Esophagus muscularis mucosa (tissue), 4 donors: ENCODE measurements around the gene RTEL1. TPM values are rescaled to one million over a fixed set of nuclear protein-coding genes. Genes with fewer than 3 reads are reported as not detected.
A peak's percentile ranks its signal among the peaks of the same experiment; 100 is the strongest.

ENCODE experiments used
- DNase-seq: peaks from one replicate; pipeline ENCODE4 v3.0.0-alpha.2; 2017; ENCODE audit errors: extremely low spot score
- H3K27ac ChIP-seq, 4 donors: fragments of 200-600 bp; sonication (generic); replicated peaks in 1 of 4; 1 replicate in 3 of 4; 2 replicates in 1 of 4; pipeline ENCODE4 v1.5.1; 2016 to 2019; ENCODE audit warnings: mild to moderate bottlenecking in 1 of 4
- H3K27me3 ChIP-seq, 4 donors: fragments of 200-600 bp; sonication (generic); one replicate each; pipeline versions ENCODE4 v1.5.1 to v1.6.0; 2016 to 2019
- H3K36me3 ChIP-seq, 4 donors: fragments of 200-600 bp; sonication (generic); one replicate each; pipeline ENCODE4 v1.5.1; 2016 to 2019
- H3K4me1 ChIP-seq, 4 donors: fragments of 200-600 bp; sonication (generic); one replicate each; pipeline ENCODE4 v1.5.1; 2016 to 2019
- H3K4me3 ChIP-seq, 4 donors: fragments of 200-600 bp; sonication (generic); 1 replicate in 2 of 4; 2 replicates in 2 of 4; pipeline ENCODE4 v1.5.1; 2016 to 2019; ENCODE audit warnings: mild to moderate bottlenecking in 4 of 4, moderate library complexity in 1 of 4
- H3K9me3 ChIP-seq, 4 donors: fragments of 200-600 bp; sonication (generic); 1 replicate in 3 of 4; 2 replicates in 1 of 4; pipeline ENCODE4 v1.5.1; 2016 to 2019
- CTCF ChIP-seq, 3 experiments: fragments of 200-600 bp in 2 of 3; fragments of 450-650 bp in 1 of 3; sonication (generic) in 2 of 3; IDR thresholded peaks; one replicate each; pipeline ENCODE4 v1.5.1; 2017 to 2019; ENCODE audit warnings: antibody characterized with exemption in 3 of 3, mild to moderate bottlenecking in 2 of 3, moderate library complexity in 1 of 3
- EP300 ChIP-seq: sonication (generic); formaldehyde crosslinking; IDR thresholded peaks from one replicate; pipeline ENCODE4 v1.6.1; 2017; ENCODE audit warnings: antibody characterized with exemption
- POLR2A ChIP-seq: fragments of 450-650 bp; IDR thresholded peaks from one replicate; pipeline ENCODE4 v1.6.1; 2017; ENCODE audit warnings: antibody characterized with exemption, moderate library complexity, mild to moderate bottlenecking, low read depth
- POLR2AphosphoS5 ChIP-seq, 2 donors: sonication (generic); formaldehyde crosslinking; IDR thresholded peaks; one replicate each; pipeline ENCODE4 v1.6.1; 2017; ENCODE audit warnings: antibody characterized with exemption in 2 of 2
- WGBS: methylation state at CpG from one replicate; pipeline ENCODE4 v1.1.5; 2018; 5-methylcytosine and 5-hydroxymethylcytosine counted together
- intact Hi-C: fragments of 100-400 bp; cut with DNase I; formaldehyde crosslinking; loops from one replicate; pipeline ENCODE4 v1.15.1; 2023
- total RNA-seq, 4 donors: library from RNA; depleted of rRNA; stranded (reverse); fragments of >200 nt; gene quantifications; one replicate each; pipeline versions ENCODE4 v1.1.0 to v1.2.1, GENCODE V29; 2016

RTEL1 gene
- total RNA-seq, 4 donors from 2014 or later: 8.4 to 13.4 (median 9.6) TPM

GRCh38 chr20:63703471-63703975 is 45.4 kb downstream of the RTEL1 start:
- intact Hi-C loops: no loop called here
- no peak for TF ChIP-seq POLR2A
- TF ChIP-seq CTCF (IDR thresholded peaks at IDR 0.05): no peak
- TF ChIP-seq EP300: no peak
- TF ChIP-seq POLR2AphosphoS5 (IDR thresholded peaks at IDR 0.05): no peak
- Histone ChIP-seq H3K9me3 (no peaks in the 10 kb centered on the region), H3K4me3 (no peak overlapping the region), H3K27me3 (no peaks in the 10 kb centered on the region), H3K4me1 (peaks cover 30 to 55% (median 36%) of the 10 kb centered on the region in 4 donors), H3K27ac (no peak overlapping the region), H3K36me3 (peaks cover 19 to 61% (median 56%) of the 10 kb centered on the region in 4 donors)
- DNase-seq: no peak
- WGBS: 88% methylated on average over 11 of the region's 15 CpGs

GRCh38 chr20:63703976-63704748 is 46.0 kb downstream of the RTEL1 start:
- TF ChIP-seq CTCF (IDR thresholded peaks at IDR 0.05) (no peak), POLR2A (no peak), POLR2AphosphoS5 (IDR thresholded peaks at IDR 0.05) (no peak), EP300 (no peak)
- Histone ChIP-seq H3K27me3 (no peaks in the 10 kb centered on the region), H3K4me3 (no peak overlapping the region), H3K9me3 (no peaks in the 10 kb centered on the region), H3K36me3 (peaks cover 19 to 64% (median 59%) of the 10 kb centered on the region in 4 donors), H3K4me1 (peaks cover 30 to 55% (median 36%) of the 10 kb centered on the region in 4 donors), H3K27ac (no peak overlapping the region)
- intact Hi-C loops: no loop called here
- no peak for DNase-seq
- WGBS: 89% methylated on average over 9 of the region's 11 CpGs

- DNase-seq: no peak
- Histone ChIP-seq H3K4me3 (no peak overlapping the region), H3K27me3 (no peaks in the 10 kb centered on the region), H3K4me1 (peaks cover 29 to 55% (median 36%) of the 10 kb centered on the region in 4 donors), H3K27ac (no peak overlapping the region), H3K9me3 (no peaks in the 10 kb centered on the region), H3K36me3 (peaks cover 19 to 70% (median 60%) of the 10 kb centered on the region in 4 donors)
- intact Hi-C loops: loop anchor here (5.0 kb wide), 1 partner anchor 47 kb away; the partner anchor contains the start of gene RTEL1
- 82% methylated on average over 6 of the region's 6 CpGs for WGBS
- TF ChIP-seq CTCF (IDR thresholded peaks at IDR 0.05) (no peak), POLR2A (no peak), POLR2AphosphoS5 (IDR thresholded peaks at IDR 0.05) (no peak), EP300 (no peak)
Observed at GRCh38 chr20:63704749-63705117, 46.6 kb downstream of the RTEL1 start.

GRCh38 chr20:63705232-63706026 is 47.3 kb downstream of the RTEL1 start:
- H3K36me3 ChIP-seq: peaks cover 19 to 72% (median 58%) of the 10 kb centered on the region in 4 donors
- no peak overlapping the region for H3K4me3 ChIP-seq
- H3K9me3 ChIP-seq: no peaks in the 10 kb centered on the region
- DNase-seq: no peak
- intact Hi-C loops: loop anchor here (5.0 kb wide), 1 partner anchor 48 kb away; the partner anchor contains the start of gene RTEL1
- TF ChIP-seq POLR2A: no peak
- TF ChIP-seq POLR2AphosphoS5 (IDR thresholded peaks at IDR 0.05): no peak
- TF ChIP-seq CTCF (IDR thresholded peaks at IDR 0.05): no peak
- TF ChIP-seq EP300: no peak
- peaks cover 25 to 54% (median 36%) of the 10 kb centered on the region in 4 donors for H3K4me1 ChIP-seq
- 81% methylated on average over 7 of the region's 8 CpGs for WGBS
- H3K27ac ChIP-seq: peak overlapping the region in 1 of 4 donors; percentile 96
- H3K27me3 ChIP-seq: no peaks in the 10 kb centered on the region
